Retinal pigment epithelial cell (primary cell): ENCODE measurements around the gene TMSB4X.

Source experiments
- DNase-seq: peaks from one replicate; pipeline ENCODE4 v3.0.0-alpha.2; 2010; ENCODE audit warnings: low read depth
- H3K4me3 ChIP-seq: 2 replicates; pipeline ENCODE4 v1.5.1; 2011; ENCODE audit warnings: mild to moderate bottlenecking, low read length, control low read depth, moderate library complexity
- CTCF ChIP-seq: conservative IDR thresholded peaks from 2 replicates; pipeline ENCODE4 v1.5.1; 2011; ENCODE audit warnings: low read depth, low read length, control low read depth, inconsistent platforms

Gene TMSB4X

GRCh38 chrX:12992544-12993118 is 17.7 kb downstream of the TMSB4X start:
- TF ChIP-seq CTCF, result no peak
- DNase-seq, result no peak
- H3K4me3 ChIP-seq, result no peak overlapping the region

GRCh38 chrX:12993826-12994225 is 18.9 kb downstream of the TMSB4X start:
- DNase-seq, result no peak
- TF ChIP-seq CTCF, result no peak
- H3K4me3 ChIP-seq, result no peak overlapping the region

- TF ChIP-seq CTCF, result no peak
- DNase-seq, result no peak
- no peak overlapping the region for H3K4me3 ChIP-seq
Measured at GRCh38 chrX:12994321-12994720, 19.4 kb downstream of the TMSB4X start.

GRCh38 chrX:12996934-12997435 is 22.1 kb downstream of the TMSB4X start:
- no peak for DNase-seq
- no peak for TF ChIP-seq CTCF
- no peak overlapping the region for H3K4me3 ChIP-seq

GRCh38 chrX:12997906-12998687 is 23.2 kb downstream of the TMSB4X start:
- H3K4me3 ChIP-seq, result no peak overlapping the region
- TF ChIP-seq CTCF, result no peak
- DNase-seq, result no peak

GRCh38 chrX:12999422-12999821 is 24.5 kb downstream of the TMSB4X start:
- no peak overlapping the region for H3K4me3 ChIP-seq
- DNase-seq, result no peak
- TF ChIP-seq CTCF, result no peak
